Measurements from ENCODE around the gene KPNA4.

DNA sequence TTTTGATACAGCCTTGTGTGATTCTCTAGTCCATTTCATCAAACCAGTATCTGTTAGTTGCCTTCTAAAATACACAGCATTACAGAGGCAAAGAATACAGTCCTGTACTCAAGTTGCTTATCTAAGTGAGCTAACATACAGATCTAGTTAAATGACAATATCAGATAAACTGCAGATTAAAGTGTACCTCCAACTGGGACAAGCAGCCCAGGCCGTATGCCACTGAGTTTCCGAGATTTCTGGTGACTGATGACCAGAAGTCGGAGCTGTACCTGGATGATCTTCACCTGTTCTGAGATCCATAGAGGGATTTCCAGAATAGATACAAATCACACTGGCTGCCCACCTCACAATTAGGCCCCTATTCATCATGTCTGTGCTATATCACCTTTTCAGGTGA is 109.5 kb downstream of the KPNA4 start:
- TF ChIP-seq, protein P1, sequence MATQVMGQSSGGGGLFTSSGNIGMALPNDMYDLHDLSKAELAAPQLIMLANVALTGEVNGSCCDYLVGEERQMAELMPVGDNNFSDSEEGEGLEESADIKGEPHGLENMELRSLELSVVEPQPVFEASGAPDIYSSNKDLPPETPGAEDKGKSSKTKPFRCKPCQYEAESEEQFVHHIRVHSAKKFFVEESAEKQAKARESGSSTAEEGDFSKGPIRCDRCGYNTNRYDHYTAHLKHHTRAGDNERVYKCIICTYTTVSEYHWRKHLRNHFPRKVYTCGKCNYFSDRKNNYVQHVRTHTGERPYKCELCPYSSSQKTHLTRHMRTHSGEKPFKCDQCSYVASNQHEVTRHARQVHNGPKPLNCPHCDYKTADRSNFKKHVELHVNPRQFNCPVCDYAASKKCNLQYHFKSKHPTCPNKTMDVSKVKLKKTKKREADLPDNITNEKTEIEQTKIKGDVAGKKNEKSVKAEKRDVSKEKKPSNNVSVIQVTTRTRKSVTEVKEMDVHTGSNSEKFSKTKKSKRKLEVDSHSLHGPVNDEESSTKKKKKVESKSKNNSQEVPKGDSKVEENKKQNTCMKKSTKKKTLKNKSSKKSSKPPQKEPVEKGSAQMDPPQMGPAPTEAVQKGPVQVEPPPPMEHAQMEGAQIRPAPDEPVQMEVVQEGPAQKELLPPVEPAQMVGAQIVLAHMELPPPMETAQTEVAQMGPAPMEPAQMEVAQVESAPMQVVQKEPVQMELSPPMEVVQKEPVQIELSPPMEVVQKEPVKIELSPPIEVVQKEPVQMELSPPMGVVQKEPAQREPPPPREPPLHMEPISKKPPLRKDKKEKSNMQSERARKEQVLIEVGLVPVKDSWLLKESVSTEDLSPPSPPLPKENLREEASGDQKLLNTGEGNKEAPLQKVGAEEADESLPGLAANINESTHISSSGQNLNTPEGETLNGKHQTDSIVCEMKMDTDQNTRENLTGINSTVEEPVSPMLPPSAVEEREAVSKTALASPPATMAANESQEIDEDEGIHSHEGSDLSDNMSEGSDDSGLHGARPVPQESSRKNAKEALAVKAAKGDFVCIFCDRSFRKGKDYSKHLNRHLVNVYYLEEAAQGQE (IDR thresholded peaks at IDR 0.05), result no peak
- TF ChIP-seq MAFK (IDR thresholded peaks at IDR 0.05; ENCODE audit: partially characterized antibody) (no peak), SMC3 (IDR thresholded peaks at IDR 0.05) (no peak), BHLHE40 (IDR thresholded peaks at IDR 0.05; ENCODE audit: low read depth, low read length) (no peak), ESRRA (IDR thresholded peaks at IDR 0.05; ENCODE audit: borderline replicate concordance, low read length) (no peak), POLR2A (IDR thresholded peaks at IDR 0.05; ENCODE audit: low read length) (no peak)
- TF ChIP-seq, protein P2, sequence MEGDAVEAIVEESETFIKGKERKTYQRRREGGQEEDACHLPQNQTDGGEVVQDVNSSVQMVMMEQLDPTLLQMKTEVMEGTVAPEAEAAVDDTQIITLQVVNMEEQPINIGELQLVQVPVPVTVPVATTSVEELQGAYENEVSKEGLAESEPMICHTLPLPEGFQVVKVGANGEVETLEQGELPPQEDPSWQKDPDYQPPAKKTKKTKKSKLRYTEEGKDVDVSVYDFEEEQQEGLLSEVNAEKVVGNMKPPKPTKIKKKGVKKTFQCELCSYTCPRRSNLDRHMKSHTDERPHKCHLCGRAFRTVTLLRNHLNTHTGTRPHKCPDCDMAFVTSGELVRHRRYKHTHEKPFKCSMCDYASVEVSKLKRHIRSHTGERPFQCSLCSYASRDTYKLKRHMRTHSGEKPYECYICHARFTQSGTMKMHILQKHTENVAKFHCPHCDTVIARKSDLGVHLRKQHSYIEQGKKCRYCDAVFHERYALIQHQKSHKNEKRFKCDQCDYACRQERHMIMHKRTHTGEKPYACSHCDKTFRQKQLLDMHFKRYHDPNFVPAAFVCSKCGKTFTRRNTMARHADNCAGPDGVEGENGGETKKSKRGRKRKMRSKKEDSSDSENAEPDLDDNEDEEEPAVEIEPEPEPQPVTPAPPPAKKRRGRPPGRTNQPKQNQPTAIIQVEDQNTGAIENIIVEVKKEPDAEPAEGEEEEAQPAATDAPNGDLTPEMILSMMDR (IDR thresholded peaks at IDR 0.05), result no peak
- TF ChIP-seq, protein P3, sequence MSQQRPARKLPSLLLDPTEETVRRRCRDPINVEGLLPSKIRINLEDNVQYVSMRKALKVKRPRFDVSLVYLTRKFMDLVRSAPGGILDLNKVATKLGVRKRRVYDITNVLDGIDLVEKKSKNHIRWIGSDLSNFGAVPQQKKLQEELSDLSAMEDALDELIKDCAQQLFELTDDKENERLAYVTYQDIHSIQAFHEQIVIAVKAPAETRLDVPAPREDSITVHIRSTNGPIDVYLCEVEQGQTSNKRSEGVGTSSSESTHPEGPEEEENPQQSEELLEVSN (IDR thresholded peaks at IDR 0.05; ENCODE audit: borderline replicate concordance, low read depth), result no peak
